Measurements from ENCODE around the gene RHOC.

DNA sequence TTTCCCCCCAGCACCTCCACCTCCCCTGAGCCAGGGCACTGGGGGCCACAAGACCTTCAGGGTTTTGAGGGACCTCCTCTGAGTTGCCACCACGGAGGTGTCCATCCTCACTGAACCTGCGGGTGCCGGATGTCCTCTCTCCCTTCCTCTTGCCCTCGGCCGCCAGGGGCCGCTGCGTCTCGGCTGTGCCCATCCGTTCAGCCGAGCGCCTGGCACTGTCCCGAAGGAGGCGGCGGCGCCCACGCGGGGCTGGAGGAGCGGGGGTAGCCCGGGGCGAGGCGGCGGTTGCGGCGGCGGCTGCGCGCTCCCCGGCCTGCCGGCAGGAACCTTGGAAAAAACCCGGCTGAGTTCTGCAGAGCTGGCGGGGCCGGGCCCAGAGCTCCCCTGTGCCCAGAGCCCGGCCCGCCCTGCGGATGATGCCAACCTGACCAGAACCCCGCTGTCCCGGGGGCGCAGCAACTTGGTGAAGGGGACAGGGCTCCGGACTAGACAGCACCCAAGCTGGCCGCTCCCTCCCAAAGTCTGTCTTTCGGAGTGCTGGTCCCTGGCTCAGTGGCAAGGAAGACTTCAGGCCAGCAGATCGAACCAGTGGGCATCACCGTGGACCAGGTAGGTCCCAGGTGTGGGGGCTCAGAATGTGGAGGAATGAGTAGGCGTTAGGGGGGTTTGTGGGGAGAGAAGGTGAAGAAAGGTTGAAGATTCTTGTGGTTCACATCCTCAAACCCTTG lies 11.9 kb upstream of the RHOC start:
- no peak for TF ChIP-seq POLR2A (IDR thresholded peaks at IDR 0.05)
- TF ChIP-seq CTCF (IDR thresholded peaks at IDR 0.05) = peak in 5 of 7 experiments; percentile 59 to 85 (median 76)
